Gastrocnemius medialis (tissue), 4 donors: Measurements from ENCODE around the gene MCM7. TPM values are rescaled to one million over a fixed set of nuclear protein-coding genes. Genes with fewer than 3 reads are reported as not detected.

Source experiments
- ATAC-seq, 2 donors: fragments of 150-250 bp; one replicate each; pipeline ENCODE4 v1.9.1; 2016
- DNase-seq, 2 donors: peaks; one replicate each; pipeline ENCODE4 v3.0.0-alpha.2; 2019
- H3K27ac ChIP-seq, 4 donors: fragments of 200-600 bp; sonication (generic); 1 replicate in 1 of 4; 2 replicates in 3 of 4; pipeline ENCODE4 v1.5.1; 2016 to 2018; ENCODE audit warnings: mild to moderate bottlenecking in 2 of 4, moderate library complexity in 1 of 4
- H3K27me3 ChIP-seq, 3 donors: fragments of 200-600 bp; sonication (generic) in 2 of 3; 1 replicate in 1 of 3; 2 replicates in 2 of 3; pipeline versions ENCODE4 v1.5.1 to v1.6.0; 2016 to 2019; ENCODE audit warnings: mild to moderate bottlenecking in 1 of 3, moderate library complexity in 1 of 3
- H3K36me3 ChIP-seq, 2 donors: fragments of 200-600 bp; sonication (generic) in 1 of 2; one replicate each; pipeline ENCODE4 v1.5.1; 2017 to 2018
- H3K4me1 ChIP-seq, 2 donors: fragments of 200-600 bp; sonication (generic) in 1 of 2; one replicate each; pipeline ENCODE4 v1.5.1; 2016 to 2017; ENCODE audit warnings: mild to moderate bottlenecking in 2 of 2
- H3K4me3 ChIP-seq, 4 donors: fragments of 200-600 bp; sonication (generic) in 3 of 4; 1 replicate in 1 of 4; 2 replicates in 3 of 4; pipeline ENCODE4 v1.5.1; 2016 to 2019; ENCODE audit warnings: mild to moderate bottlenecking in 2 of 4
- H3K9me3 ChIP-seq, 3 donors: fragments of 200-600 bp; sonication (generic) in 2 of 3; 1 replicate in 1 of 3; 2 replicates in 2 of 3; pipeline ENCODE4 v1.5.1; 2016 to 2019
- CTCF ChIP-seq, 5 experiments: fragments of 450-650 bp in 3 of 5; fragments of 200-600 bp in 2 of 5; sonication (generic) in 2 of 5; IDR thresholded peaks in 4 of 5; conservative IDR thresholded peaks in 1 of 5; 1 replicate in 4 of 5; 2 replicates in 1 of 5; pipeline ENCODE4 v1.5.1; 2016 to 2019; ENCODE audit warnings: antibody characterized with exemption in 5 of 5, mild to moderate bottlenecking in 3 of 5, moderate library complexity in 3 of 5
- POLR2A ChIP-seq, 2 donors: fragments of 450-650 bp; IDR thresholded peaks; one replicate each; pipeline ENCODE4 v1.6.1; 2017; ENCODE audit warnings: antibody characterized with exemption in 2 of 2, mild to moderate bottlenecking in 2 of 2, moderate library complexity in 2 of 2
- in situ Hi-C, 4 donors: fragments of 200-750 bp; cut with MboI; loops; one replicate each; pipeline versions ENCODE4 v1.15.0 to v1.8.0; 2017; ENCODE audit warnings: low sequenced_read_pairs in 4 of 4
- intact Hi-C: fragments of 100-400 bp; cut with DNase I; formaldehyde crosslinking; loops from one replicate; pipeline ENCODE4 v1.15.1; 2023; ENCODE audit warnings: low total_unique reads
- total RNA-seq, 4 donors: library from RNA; depleted of rRNA; stranded (reverse); fragments of >200 nt; gene quantifications; one replicate each; pipeline versions ENCODE4 v1.1.0 to v1.2.3, GENCODE V29; 2016

The MCM7 gene
- total RNA-seq, 4 donors from 2014 or later: 23.9 to 45.7 (median 36.1) TPM

- TF ChIP-seq POLR2A (IDR thresholded peaks at IDR 0.05): no peak
- TF ChIP-seq CTCF (IDR thresholded peaks at IDR 0.05 in 4 of 5, conservative IDR thresholded peaks at IDR 0.05 in 1 of 5): no peak
- H3K27ac ChIP-seq: no peak overlapping the region
- ATAC-seq (no peak), DNase-seq (no peak)
- H3K9me3 ChIP-seq: no peaks in the 10 kb centered on the region
- intact Hi-C loops: no loop called here
- H3K4me3 ChIP-seq: no peak overlapping the region
- H3K4me1 ChIP-seq: peaks cover 0 to 4% of the 10 kb centered on the region in 2 donors
- in situ Hi-C loops: no loop called here
- no peaks in the 10 kb centered on the region for H3K27me3 ChIP-seq
- H3K36me3 ChIP-seq: peaks cover 0 to 61% of the 10 kb centered on the region in 2 donors
Observed at GRCh38 chr7:100063376-100063775, 37.8 kb downstream of the MCM7 start.

GRCh38 chr7:100061518-100062193, 39.5 kb downstream of the MCM7 start:
- Histone ChIP-seq H3K4me1 (peaks cover 0 to 4% of the 10 kb centered on the region in 2 donors), H3K4me3 (no peak overlapping the region), H3K9me3 (no peaks in the 10 kb centered on the region), H3K27ac (no peak overlapping the region), H3K27me3 (no peaks in the 10 kb centered on the region), H3K36me3 (peaks cover 0 to 75% of the 10 kb centered on the region in 2 donors)
- in situ Hi-C loops (no loop called here), intact Hi-C loops (no loop called here)
- DNase-seq (no peak), ATAC-seq (no peak)
- TF ChIP-seq POLR2A (IDR thresholded peaks at IDR 0.05) (no peak), CTCF (IDR thresholded peaks at IDR 0.05 in 4 of 5, conservative IDR thresholded peaks at IDR 0.05 in 1 of 5) (no peak)

GRCh38 chr7:100059251-100059739, 41.9 kb downstream of the MCM7 start:
- DNase-seq (no peak), ATAC-seq (no peak)
- in situ Hi-C loops: no loop called here
- TF ChIP-seq CTCF (IDR thresholded peaks at IDR 0.05 in 4 of 5, conservative IDR thresholded peaks at IDR 0.05 in 1 of 5) (no peak), POLR2A (IDR thresholded peaks at IDR 0.05) (no peak)
- Histone ChIP-seq H3K4me3 (no peak overlapping the region), H3K27me3 (no peaks in the 10 kb centered on the region), H3K36me3 (peaks cover 0 to 66% of the 10 kb centered on the region in 2 donors), H3K4me1 (no peaks in the 10 kb centered on the region), H3K9me3 (no peaks in the 10 kb centered on the region), H3K27ac (no peak overlapping the region)
- intact Hi-C loops: no loop called here

- ATAC-seq (no peak), DNase-seq (no peak)
- peaks cover 0 to 6% of the 10 kb centered on the region in 2 donors for H3K4me1 ChIP-seq
- H3K27me3 ChIP-seq: no peaks in the 10 kb centered on the region
- TF ChIP-seq CTCF (IDR thresholded peaks at IDR 0.05 in 4 of 5, conservative IDR thresholded peaks at IDR 0.05 in 1 of 5) (no peak), POLR2A (IDR thresholded peaks at IDR 0.05) (no peak)
- no peaks in the 10 kb centered on the region for H3K9me3 ChIP-seq
- intact Hi-C loops (no loop called here), in situ Hi-C loops (no loop called here)
- peaks cover 0 to 55% of the 10 kb centered on the region in 2 donors for H3K36me3 ChIP-seq
- H3K4me3 ChIP-seq: no peak overlapping the region
- H3K27ac ChIP-seq: no peak overlapping the region
Observed at GRCh38 chr7:100057006-100057405, 44.2 kb downstream of the MCM7 start.
